ENCODE data around the gene SH2D3C.

GRCh38 chr9:127756233-127756632 lies 22.2 kb downstream of the SH2D3C start:
- TF ChIP-seq TAF1 (IDR thresholded peaks at IDR 0.05; ENCODE audit: low read depth, low read length) (no peak), KDM5A (IDR thresholded peaks at IDR 0.05; ENCODE audit: low read length) (no peak), RAD21 (IDR thresholded peaks at IDR 0.05 in 1 of 2, conservative IDR thresholded peaks at IDR 0.05 in 1 of 2; ENCODE audit: low read depth in 2 of 2, low read length in 2 of 2) (no peak), CTCF (IDR thresholded peaks at IDR 0.05; ENCODE audit: control extremely low read depth in 1 of 3, insufficient read depth in 1 of 3, low read depth in 1 of 3, low read length in 3 of 3) (no peak), EGR1 (IDR thresholded peaks at IDR 0.05; ENCODE audit: borderline replicate concordance, low read depth, low read length) (no peak), EZH2 (IDR thresholded peaks at IDR 0.05; ENCODE audit: low read depth, low read length, severe bottlenecking) (no peak), NRF1 (IDR thresholded peaks at IDR 0.05; ENCODE audit: low read depth, low read length) (no peak), POLR2AphosphoS5 (IDR thresholded peaks at IDR 0.05; ENCODE audit: low read depth, low read length) (no peak), MAX (IDR thresholded peaks at IDR 0.05) (no peak)
